T-helper 2 cell treated with Interferon-gamma antibody and Interleukin-4, amounts not matched to agents 100 ng/mL and 5 ng/mL, for 36 hours (primary cell): ENCODE data around the gene APBB2. TPM values are rescaled to one million over a fixed set of nuclear protein-coding genes. Genes with fewer than 3 reads are reported as not detected.

Experiments
- intact Hi-C: fragments of 100-400 bp; cut with micrococcal nuclease; formaldehyde crosslinking; loops from one replicate; pipeline ENCODE4 v1.15.1; 2023
- total RNA-seq: library from RNA; stranded (reverse); gene quantifications from 2 replicates; pipeline ENCODE4 v1.2.3, GENCODE V29; 2022

Gene APBB2
- total RNA-seq, 1 donor from 2014 or later, result 0.45 TPM

DNA sequence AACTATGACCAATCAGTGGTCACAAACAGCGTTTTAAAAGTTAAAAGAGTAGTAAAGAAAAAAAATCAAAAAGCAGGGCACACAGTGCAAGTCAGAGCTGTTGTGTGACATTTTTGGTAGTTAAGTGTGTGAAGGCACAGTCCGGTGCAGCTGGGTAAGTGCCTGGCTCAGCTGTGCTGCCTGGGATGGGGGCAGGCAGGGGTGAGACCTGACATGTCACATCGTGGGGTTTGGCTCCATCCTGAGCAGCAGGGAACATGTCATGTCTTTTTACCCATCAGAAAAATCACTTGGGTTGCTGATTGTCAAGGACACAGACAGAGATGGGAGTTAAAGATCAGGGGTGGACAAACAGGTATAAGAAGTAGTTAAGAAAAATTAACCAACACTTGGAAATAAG lies 339.4 kb downstream of the APBB2 start:
- intact Hi-C loops, result no loop called here

DNA sequence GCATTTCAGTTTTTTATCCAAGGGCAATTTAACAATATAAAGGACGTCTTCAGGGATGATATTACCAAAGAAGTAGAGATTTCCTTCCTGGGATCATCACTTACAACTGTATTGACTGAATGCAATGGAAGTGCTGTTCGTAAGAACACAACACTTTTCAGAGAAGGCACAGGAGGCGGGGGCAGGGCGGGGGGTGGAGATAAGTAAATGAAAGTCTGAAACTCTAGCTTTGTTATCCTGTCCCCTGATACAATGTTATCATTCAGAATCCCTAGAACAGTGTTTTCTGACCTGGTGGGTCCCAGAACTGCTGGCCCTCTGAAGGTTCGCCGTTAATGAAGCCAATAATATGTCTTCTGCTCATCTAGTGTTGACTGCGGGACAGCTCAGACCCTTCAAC lies 340.0 kb downstream of the APBB2 start:
- intact Hi-C loops, result no loop called here

DNA sequence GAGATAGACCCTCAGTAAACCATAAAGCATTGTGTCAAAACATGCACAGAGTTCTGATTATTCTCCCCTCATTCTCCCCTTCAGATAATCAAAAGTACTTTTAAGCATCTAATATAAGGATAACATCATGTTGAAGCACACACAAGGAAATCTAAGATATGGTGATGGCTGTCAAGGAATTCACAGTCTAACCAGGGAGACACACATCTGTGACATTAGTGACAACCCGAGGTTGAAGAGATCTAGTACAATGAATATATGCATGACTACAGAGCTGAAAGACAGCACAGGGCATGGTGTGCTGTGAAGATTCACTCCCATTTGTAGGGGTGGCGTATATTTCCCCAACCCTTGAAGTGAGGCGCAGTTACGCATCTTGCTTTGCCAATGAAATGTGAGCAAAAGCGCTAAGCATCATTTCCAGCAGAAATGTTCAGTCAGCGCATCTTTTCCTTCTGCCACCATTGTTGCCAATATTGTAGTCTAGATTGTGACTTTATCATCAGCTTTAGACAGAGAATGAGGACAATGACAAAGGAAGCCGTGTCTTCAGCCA lies 342.6 kb downstream of the APBB2 start:
- intact Hi-C loops, result no loop called here

- intact Hi-C loops, result no loop called here
Observed at GRCh38 chr4:40870150-40870549, 344.2 kb downstream of the APBB2 start.

DNA sequence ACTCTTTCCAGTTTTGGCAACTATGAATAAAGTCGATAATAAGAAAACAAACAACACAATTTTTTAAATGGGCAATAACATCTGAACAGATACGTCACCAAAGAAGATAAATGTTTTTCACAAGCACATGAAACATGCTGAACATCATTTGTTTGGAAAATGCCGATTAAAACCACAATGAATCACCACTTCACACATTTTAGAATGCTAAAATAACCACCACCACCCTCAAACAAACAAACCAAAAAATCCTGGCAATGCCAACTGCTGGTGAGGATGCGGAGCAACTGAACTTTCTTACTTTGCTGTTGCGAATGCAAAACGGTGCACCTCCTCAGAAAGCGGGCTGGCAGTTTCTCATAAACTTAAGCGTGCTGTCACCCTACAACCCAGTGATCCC lies 348.6 kb downstream of the APBB2 start:
- intact Hi-C loops, result no loop called here

DNA sequence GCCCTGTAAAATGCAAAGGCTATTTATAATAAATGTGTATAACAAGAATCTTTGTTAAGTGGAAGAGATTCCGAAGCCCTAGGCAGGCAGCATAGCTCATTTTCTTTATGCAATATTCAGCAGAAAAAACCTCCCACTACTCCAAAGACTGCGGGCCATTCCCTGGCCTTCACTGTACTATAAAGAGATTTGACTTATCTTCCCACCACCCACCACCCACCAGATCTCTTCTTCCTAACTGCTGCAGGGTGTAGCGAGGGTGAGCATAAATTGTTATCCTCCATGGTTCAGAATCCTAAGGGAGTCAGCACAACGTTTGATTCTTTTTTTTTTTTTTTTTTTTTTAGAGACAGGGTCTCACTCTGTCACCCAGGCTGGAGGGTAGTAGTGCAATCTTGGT lies 349.8 kb downstream of the APBB2 start:
- intact Hi-C loops, result no loop called here

GRCh38 chr4:40858962-40859361 lies 355.4 kb downstream of the APBB2 start:
- intact Hi-C loops, result no loop called here

- intact Hi-C loops, result no loop called here
Observed at GRCh38 chr4:40857956-40858355, 356.4 kb downstream of the APBB2 start.

GRCh38 chr4:40856840-40857362 lies 357.4 kb downstream of the APBB2 start:
- intact Hi-C loops, result no loop called here

GRCh38 chr4:40856277-40856839 lies 358.0 kb downstream of the APBB2 start:
- intact Hi-C loops, result no loop called here

DNA sequence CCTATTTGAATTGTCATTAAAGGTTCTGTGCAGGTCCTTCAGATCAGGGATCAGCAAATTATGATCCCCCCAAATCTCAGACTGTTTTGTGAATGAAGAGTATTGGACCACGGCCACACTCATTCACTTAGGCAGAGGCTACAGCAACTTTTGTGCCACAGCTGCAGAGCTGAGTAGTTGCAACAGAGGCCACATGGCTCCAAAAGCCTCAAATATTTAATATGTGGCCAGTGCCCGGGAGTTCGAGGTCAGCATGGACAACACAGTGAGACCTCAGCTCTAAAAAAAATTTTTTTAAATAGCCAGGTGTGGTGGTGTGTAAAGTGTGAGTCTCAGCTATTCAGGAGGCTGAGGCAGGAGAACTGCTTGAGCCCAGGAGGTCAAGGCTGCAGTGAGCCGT lies 363.8 kb downstream of the APBB2 start:
- intact Hi-C loops, result no loop called here

- intact Hi-C loops, result no loop called here
Observed at GRCh38 chr4:40848940-40849339, 365.4 kb downstream of the APBB2 start.

DNA sequence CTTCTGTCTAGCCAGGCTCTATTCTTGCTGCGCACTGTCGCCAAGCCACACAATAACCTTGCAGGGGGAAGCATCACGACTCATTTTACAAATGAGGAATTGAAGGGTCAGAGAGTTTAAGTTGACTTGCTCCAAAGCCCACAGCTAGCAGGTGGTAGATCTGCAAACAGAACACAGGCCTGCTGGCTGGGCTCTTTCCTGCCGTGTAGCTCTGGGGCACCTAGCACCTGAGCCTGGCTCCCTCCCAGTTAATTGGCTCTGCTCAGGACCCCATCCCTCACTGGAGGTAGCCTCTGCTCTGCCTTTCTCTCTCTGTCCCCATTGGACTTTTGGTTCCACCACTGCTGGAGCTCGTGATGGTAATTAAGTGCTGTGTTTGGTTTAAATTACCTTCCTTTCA lies 366.1 kb downstream of the APBB2 start:
- intact Hi-C loops, result no loop called here

DNA sequence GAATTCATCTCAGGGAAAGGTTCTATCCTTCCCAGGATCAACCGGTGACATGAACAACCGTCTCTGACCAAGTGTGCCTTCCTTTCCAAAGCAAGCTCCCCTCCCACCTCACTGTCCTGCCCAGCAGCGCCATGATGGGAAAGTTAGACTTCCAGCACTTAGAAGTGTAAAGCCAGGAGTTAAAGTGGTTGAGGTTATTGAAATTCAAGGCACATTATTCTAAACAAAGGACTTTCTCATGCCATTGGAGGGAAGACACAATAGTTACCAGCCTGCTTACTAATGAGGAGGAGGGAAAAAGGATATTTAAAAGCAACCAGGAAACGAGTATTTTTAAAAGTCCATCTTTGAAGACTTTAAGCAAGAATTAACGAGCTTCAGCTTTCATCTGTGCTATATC lies 367.8 kb downstream of the APBB2 start:
- intact Hi-C loops, result no loop called here

DNA sequence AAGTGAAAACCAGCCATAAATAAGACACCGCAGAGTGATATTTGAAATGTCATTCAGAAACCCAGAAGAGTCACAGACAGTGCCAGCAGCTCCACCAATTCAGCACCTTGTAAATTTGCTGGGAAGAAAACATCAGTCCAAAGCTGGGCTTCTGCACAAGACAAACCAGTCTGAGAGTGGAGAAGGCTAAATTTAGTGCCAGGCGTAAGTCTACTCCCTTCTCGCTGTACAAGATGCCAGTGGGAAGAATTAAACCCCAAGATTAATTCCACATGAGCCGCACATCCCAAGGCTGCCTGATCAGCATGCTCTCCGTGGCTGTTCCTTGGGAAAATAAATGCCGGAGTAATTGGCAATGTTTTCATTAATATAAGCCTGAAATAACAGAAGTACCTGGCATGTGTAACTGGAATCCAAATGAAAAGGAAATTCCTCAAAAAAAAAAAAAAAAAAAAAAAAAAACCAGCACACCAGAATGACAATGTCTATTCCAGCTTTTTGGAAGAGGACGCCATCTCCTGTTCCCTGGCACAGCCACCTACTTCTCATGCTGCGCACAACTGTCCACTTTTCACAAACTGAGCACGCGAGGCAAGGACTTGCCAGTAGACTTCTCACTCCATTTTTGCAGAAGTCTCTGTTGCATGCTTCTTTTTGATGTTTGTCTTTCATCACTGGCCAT lies 369.0 kb downstream of the APBB2 start:
- intact Hi-C loops, result no loop called here

DNA sequence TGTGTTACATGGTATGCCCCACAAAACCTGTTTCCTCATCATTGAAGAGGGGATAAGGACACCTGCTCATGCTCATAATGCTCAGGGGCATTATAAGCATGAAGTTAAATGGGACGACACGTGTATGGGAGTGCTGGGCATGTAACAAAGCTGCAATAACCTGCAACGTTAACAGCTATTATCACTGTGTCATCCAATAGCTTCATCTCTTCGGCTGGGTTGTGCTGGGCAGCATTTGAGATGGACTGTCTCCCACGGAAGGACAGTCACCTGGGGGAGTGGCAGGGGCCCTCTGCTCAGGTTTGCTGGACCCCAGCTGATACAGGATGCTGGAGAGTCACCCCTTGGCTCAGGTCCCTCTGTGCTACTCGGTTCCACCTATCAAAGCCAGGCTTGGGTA lies 370.1 kb downstream of the APBB2 start:
- intact Hi-C loops, result no loop called here

GRCh38 chr4:40843696-40844095 lies 370.6 kb downstream of the APBB2 start:
- intact Hi-C loops, result loop anchor here (1.0 kb wide), 1 partner anchor 106 kb away; no protein-coding TSS in a partner anchor

DNA sequence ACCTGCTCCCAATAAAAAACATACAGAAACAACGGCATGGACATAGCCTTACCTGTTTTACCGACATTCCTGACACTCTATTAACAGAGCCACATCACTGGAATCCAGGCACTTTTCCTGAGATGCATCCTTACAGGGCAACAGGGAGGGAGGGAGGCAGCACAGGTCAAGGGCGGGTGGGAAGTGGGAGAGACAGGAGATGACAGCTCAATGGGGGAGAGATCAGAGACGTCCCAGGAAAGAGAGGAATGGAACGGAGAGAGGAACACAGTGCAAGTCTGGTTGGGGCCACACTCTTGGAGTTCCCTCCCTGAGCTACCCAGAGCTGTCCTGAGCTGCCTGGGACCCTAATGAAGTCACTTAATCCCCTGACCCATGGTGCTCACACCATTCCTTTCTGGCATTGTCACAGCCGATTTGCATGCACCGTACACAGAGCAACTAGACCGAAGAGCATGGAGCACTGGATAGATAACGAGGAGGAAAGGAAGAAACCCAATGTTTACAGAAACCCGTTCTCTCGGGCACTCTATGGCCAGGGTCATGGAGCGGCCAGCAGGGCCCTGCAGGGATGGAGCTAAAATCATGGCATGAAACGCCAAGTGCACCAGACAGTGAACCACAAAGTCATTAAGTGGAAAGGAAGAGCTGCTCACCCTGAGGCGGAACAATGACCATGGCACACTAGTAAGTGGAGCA lies 371.5 kb downstream of the APBB2 start:
- intact Hi-C loops, result loop anchor here (1.0 kb wide), 1 partner anchor 106 kb away; no protein-coding TSS in a partner anchor

- intact Hi-C loops, result no loop called here
Observed at GRCh38 chr4:40842318-40842717, 372.0 kb downstream of the APBB2 start.

DNA sequence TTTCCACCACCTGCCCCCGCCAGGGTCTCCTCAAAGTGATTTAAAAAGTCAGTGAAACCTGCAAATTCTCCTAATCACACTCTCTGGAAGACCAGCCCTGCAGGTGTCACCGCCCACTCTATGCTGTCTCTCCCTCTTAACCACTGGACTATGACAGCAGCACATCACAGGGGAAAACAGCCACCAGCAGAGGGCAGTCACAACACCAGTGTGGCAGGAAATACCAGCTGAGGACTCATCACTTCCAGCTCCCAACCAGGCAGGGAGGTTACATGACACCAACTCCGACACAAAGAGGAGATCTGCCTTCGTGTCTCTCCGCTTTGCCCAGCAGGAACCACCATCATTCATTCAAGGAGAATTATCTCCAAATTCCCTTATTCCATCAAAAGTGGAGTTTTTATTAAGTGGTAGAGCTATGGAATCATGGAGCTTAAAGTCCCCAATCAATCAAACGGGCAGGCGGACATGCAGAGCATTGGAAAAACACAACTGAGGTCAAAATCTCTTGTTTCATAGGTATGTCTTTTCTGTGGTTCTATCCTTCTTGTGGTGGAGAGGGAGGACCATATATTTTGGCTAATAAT lies 373.3 kb downstream of the APBB2 start:
- intact Hi-C loops, result no loop called here

- intact Hi-C loops, result no loop called here
Observed at GRCh38 chr4:40840255-40840984, 373.9 kb downstream of the APBB2 start.
